HepG2 (cell line): ENCODE data around the gene FAM76A. TPM values are rescaled to one million over a fixed set of nuclear protein-coding genes. Genes with fewer than 3 reads are reported as not detected.

Experiments used
- ATAC-seq: fragments of 200-7000 bp; cut with Tn5 transposase; 3 replicates; pipeline ENCODE4 v1.9.1; 2020; ENCODE audit warnings: mild to moderate bottlenecking, moderate library complexity
- BruUV-seq: library from RNA; stranded (reverse); fragments of 400-500 nt; replicated peaks from 2 replicates; lab custom pipeline; 2021; lab: Mats Ljungman, UMichigan
- CTCF ChIA-PET: fragments of 300-600 bp; formaldehyde crosslinking; extraction: SDS; loops from one replicate; lab custom pipeline; 2021; ENCODE audit warnings: low total read pairs, inconsistent platforms, low intra/inter-chr PET ratio; lab: Yijun Ruan, JAX
- POLR2A ChIA-PET: fragments of 350-600 bp; sonication (Branson Sonifier 250); formaldehyde crosslinking; loops from one replicate; lab custom pipeline; 2020; ENCODE audit warnings: antibody characterized with exemption, inconsistent platforms; lab: Yijun Ruan, JAX
- DNase-seq: peaks from one replicate; pipeline ENCODE4 v3.0.0-alpha.2; 2015; ENCODE audit warnings: low spot score
- FAIRE-seq: peaks from 3 replicates; lab custom pipeline; 2011; peaks lifted over from hg19 to GRCh38; lab: Jason Lieb, UNC
- H2AFZ ChIP-seq: one replicate; pipeline ENCODE4 v1.6.1; 2011; ENCODE audit warnings: low read length, inconsistent platforms
- H3K27ac ChIP-seq: fragments of 300-600 bp; 3 replicates; pipeline ENCODE4 v1.8.0; 2011; ENCODE audit warnings: mixed run types, mild to moderate bottlenecking, mixed read lengths, low read length, inconsistent platforms; ENCODE audit not compliant: insufficient read depth; ENCODE audit errors: extremely low read length
- H3K27me3 ChIP-seq, 2 experiments: fragments of 200-600 bp in 1 of 2; 2 replicates in 1 of 2; 3 replicates in 1 of 2; pipeline versions ENCODE4 v1.6.0 to v1.8.0; 2011; ENCODE audit warnings: low read length in 2 of 2, mild to moderate bottlenecking in 2 of 2, moderate library complexity in 2 of 2, inconsistent platforms in 1 of 2; ENCODE audit not compliant: insufficient read depth in 2 of 2, control insufficient read depth in 1 of 2
- H3K36me3 ChIP-seq, 2 experiments: fragments of 200-600 bp in 1 of 2; replicated peaks in 1 of 2; 2 replicates in 1 of 2; 3 replicates in 1 of 2; pipeline versions ENCODE4 v1.5.1 to v1.8.0; 2011; ENCODE audit warnings: low read length in 2 of 2, inconsistent platforms in 1 of 2; ENCODE audit not compliant: insufficient read depth in 2 of 2, control insufficient read depth in 1 of 2
- H3K4me1 ChIP-seq: 2 replicates; pipeline ENCODE4 v1.5.1; 2012; ENCODE audit warnings: low read length, inconsistent platforms; ENCODE audit not compliant: insufficient read depth
- H3K4me2 ChIP-seq: 2 replicates; pipeline ENCODE4 v1.6.0; 2011; ENCODE audit warnings: low read depth, low read length, inconsistent platforms
- H3K4me3 ChIP-seq, 3 experiments: fragments of 200-600 bp in 1 of 3; sonication (generic), shearing (Covaris generic) in 1 of 3; replicated peaks in 1 of 3; 2 replicates each; pipeline ENCODE4 v1.5.1; 2011 to 2016; ENCODE audit warnings: low read length in 3 of 3, inconsistent platforms in 2 of 3, low read depth in 2 of 3, mild to moderate bottlenecking in 2 of 3, control low read depth in 1 of 3, mixed read lengths in 1 of 3; ENCODE audit not compliant: insufficient read depth in 1 of 3
- H3K79me2 ChIP-seq: one replicate; pipeline ENCODE4 v1.6.1; 2011; ENCODE audit warnings: low read length, inconsistent platforms; ENCODE audit not compliant: insufficient read depth
- H3K9ac ChIP-seq: 2 replicates; pipeline ENCODE4 v1.6.0; 2011; ENCODE audit warnings: mild to moderate bottlenecking, low read depth, low read length, inconsistent platforms; ENCODE audit not compliant: insufficient read depth
- H3K9me3 ChIP-seq: 2 replicates; pipeline ENCODE4 v1.5.1; 2012; ENCODE audit warnings: mild to moderate bottlenecking, low read length
- H4K20me1 ChIP-seq: 2 replicates; pipeline ENCODE4 v1.6.0; 2011; ENCODE audit warnings: inconsistent platforms, mild to moderate bottlenecking, low read length, moderate library complexity; ENCODE audit not compliant: insufficient read depth
- BRF2 ChIP-seq: sonication (generic); formaldehyde crosslinking; IDR thresholded peaks from 2 replicates; pipeline ENCODE4 v1.8.1; 2022; ENCODE audit warnings: mild to moderate bottlenecking, missing genetic modification reagents
- EHMT2 ChIP-seq: fragments of 200-600 bp; sonication (generic); IDR thresholded peaks from 2 replicates; pipeline ENCODE4 v1.7.0; 2017; ENCODE audit warnings: antibody characterized with exemption, low read depth, low read length, borderline replicate concordance
- HOXA7 ChIP-seq: sonication (generic); formaldehyde crosslinking; IDR thresholded peaks from 2 replicates; pipeline ENCODE4 v1.8.1; 2022; ENCODE audit warnings: mild to moderate bottlenecking, missing genetic modification reagents, moderate library complexity
- NPAS2 ChIP-seq: sonication (generic); formaldehyde crosslinking; IDR thresholded peaks from 2 replicates; pipeline ENCODE4 v1.8.0; 2022; ENCODE audit warnings: mild to moderate bottlenecking, missing genetic modification reagents, borderline replicate concordance
- PHF21A ChIP-seq: sonication (generic); formaldehyde crosslinking; IDR thresholded peaks from 2 replicates; pipeline ENCODE4 v1.5.0; 2020; ENCODE audit warnings: mild to moderate bottlenecking, missing genetic modification reagents
- SMAD9 ChIP-seq: sonication (generic); formaldehyde crosslinking; IDR thresholded peaks from 2 replicates; pipeline ENCODE4 v1.5.1; 2020; ENCODE audit warnings: mild to moderate bottlenecking, missing genetic modification reagents
- SP5 ChIP-seq: IDR thresholded peaks from 2 replicates; pipeline ENCODE4 v1.6.1; 2016; ENCODE audit warnings: low read depth, borderline replicate concordance
- THAP11 ChIP-seq: IDR thresholded peaks from 2 replicates; pipeline ENCODE4 v1.6.1; 2016; ENCODE audit warnings: missing biosample characterization, missing genetic modification reagents
- ZNF414 ChIP-seq: sonication (generic); formaldehyde crosslinking; IDR thresholded peaks from 2 replicates; pipeline ENCODE4 v1.5.0; 2020; ENCODE audit warnings: missing genetic modification reagents
- ZNF563 ChIP-seq: sonication (generic); formaldehyde crosslinking; IDR thresholded peaks from 2 replicates; pipeline ENCODE4 v1.8.0; 2022; ENCODE audit warnings: mild to moderate bottlenecking, moderate library complexity, missing genetic modification reagents
- ZNF572 ChIP-seq: sonication (generic); formaldehyde crosslinking; IDR thresholded peaks from 2 replicates; pipeline ENCODE4 v1.5.1; 2020; ENCODE audit warnings: mild to moderate bottlenecking, missing genetic modification reagents
- ZNF614 ChIP-seq: IDR thresholded peaks from 2 replicates; pipeline ENCODE4 v1.6.1; 2018; ENCODE audit warnings: missing biosample characterization, missing genetic modification reagents, inconsistent platforms, borderline replicate concordance
- ZNF800 ChIP-seq: sonication (generic); formaldehyde crosslinking; IDR thresholded peaks from 2 replicates; pipeline ENCODE4 v1.4.0; 2020; ENCODE audit warnings: missing genetic modification reagents
- WGBS: methylation state at CpG from one replicate; pipeline ENCODE4 v1.1.6; 2017; ENCODE audit warnings: low lambda C conversion rate; 5-methylcytosine and 5-hydroxymethylcytosine counted together
- in situ Hi-C: cut with HindIII; loops from 2 replicates; pipeline ENCODE4 v1.10.0; 2017; ENCODE audit warnings: low pct_unique_long_range_greater_than_20kb; ENCODE audit not compliant: extremely low pct_ligation_motif_present
- intact Hi-C: fragments of 100-400 bp; cut with micrococcal nuclease; formaldehyde crosslinking; loops from one replicate; pipeline ENCODE4 v1.10.0; 2022; ENCODE audit not compliant: unreplicated experiment
- polyA plus RNA-seq, 8 experiments: library from polyadenylated mRNA; depleted of rRNA in 3 of 8; stranded (reverse) in 7 of 8; unstranded in 1 of 8; fragments of >200 nt; fragmentation: Illumina TruSeq in 4 of 8; extraction: Trizol in 4 of 8; gene quantifications; 2 replicates each; pipeline versions ENCODE4 v1.2.1 to v1.2.3, GENCODE V29; 2011 to 2016; ENCODE audit warnings: low read depth in 4 of 8, missing spikeins in 1 of 8, mixed read lengths in 1 of 8; ENCODE audit not compliant: insufficient read depth in 1 of 8
- total RNA-seq, 5 experiments: library from RNA; depleted of rRNA; stranded (reverse); fragments of >200 nt; fragmentation: Illumina TruSeq; extraction: Trizol; gene quantifications; 2 replicates each; pipeline ENCODE4 v1.2.3, GENCODE V29; 2016; ENCODE audit warnings: low read depth in 1 of 5
- TF ChIP-seq, protein P1 (sequence below): IDR thresholded peaks from 2 replicates; pipeline ENCODE4 v1.6.1; 2016; ENCODE audit warnings: low read depth, borderline replicate concordance
- TF ChIP-seq, protein P2 (sequence below): sonication (generic); formaldehyde crosslinking; IDR thresholded peaks from 2 replicates; pipeline ENCODE4; 2020; ENCODE audit warnings: missing genetic modification reagents, mild to moderate bottlenecking, borderline replicate concordance

The FAM76A gene
- total and polyA plus RNA-seq, 2 of the 13 experiments (the other 11 are each of a cell fraction or from before 2014, with no cell fraction given) = 4.2 to 15.7 TPM

DNA sequence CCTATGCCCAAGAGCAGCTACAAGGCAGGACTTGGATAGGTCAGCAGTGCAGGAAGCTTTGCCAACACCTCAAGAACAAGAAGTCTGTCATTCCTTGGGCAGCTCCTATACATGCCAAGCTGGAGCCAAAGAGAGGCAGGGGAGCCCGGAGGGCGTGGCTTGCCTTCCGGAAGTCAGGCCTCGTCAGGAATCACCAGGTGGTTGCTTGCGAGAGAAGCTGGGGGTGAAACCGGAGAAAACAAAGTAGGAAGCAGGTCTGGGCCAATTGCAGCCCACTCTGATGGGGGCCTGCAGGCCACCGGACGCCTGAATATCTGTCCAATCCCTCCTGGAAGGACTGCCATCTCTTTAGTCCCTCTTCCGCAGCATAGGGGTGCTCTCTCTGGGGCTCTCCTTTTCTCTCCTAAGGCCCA lies 794 bp upstream of the FAM76A start:
- WGBS = 65% methylated on average over 9 of the region's 9 CpGs
- Histone ChIP-seq H3K79me2 (peaks cover 7% of the 10 kb centered on the region), H3K36me3 (peaks cover 1 to 3% of the 10 kb centered on the region in 2 experiments; a peak in 2 of 5 replicates), H3K4me1 (peaks cover 39% of the 10 kb centered on the region), H3K4me3 (peak overlapping the region; percentile 5 to 59 (median 34); a peak in 5 of 6 replicates), H3K27me3 (no peaks in the 10 kb centered on the region), H3K4me2 (peak overlapping the region; percentile 81), H3K27ac (peak overlapping the region; percentile 99), H4K20me1 (no peaks in the 10 kb centered on the region), H3K9me3 (no peaks in the 10 kb centered on the region), H3K9ac (peak overlapping the region; percentile 90), H2AFZ (peak overlapping the region; percentile 4)
- in situ Hi-C loops = loop anchor here (5.0 kb wide), 1 partner anchor 58 kb away; no protein-coding TSS in a partner anchor
- intact Hi-C loops = loop anchor here (2.0 kb wide), 1 partner anchor 48 kb away; the partner anchor contains the start of gene STX12
- TSS peak; percentile 92 for BruUV-seq
- FAIRE-seq (no peak), DNase-seq (peak; percentile 68), ATAC-seq (peak; percentile 34)
- CTCF ChIA-PET = no interaction called here
- POLR2A ChIA-PET = interaction anchor here (0.6 to 2.0 kb wide), 16 partner anchors 11 to 781 kb away, joined by 3 to 27 read pairs (median 6); partner anchors contain the start of genes IFI6, PPP1R8, RCC1 and STX12
- TF ChIP-seq ZNF414 (peak; percentile 69; the same call in 1 of the 2 replicates), HOXA7 (CRISPR knock-in tag) (no peak), SP5 (CRISPR knock-in tag) (0 out of 2 replicates have a peak, but pooled peaks have one; percentile 35), BRF2 (CRISPR knock-in tag) (no peak), PHF21A (CRISPR knock-in tag) (0 out of 2 replicates have a peak, but pooled peaks have one; percentile 3), ZNF572 (CRISPR knock-in tag) (no peak), EHMT2 (0 out of 2 replicates have a peak, but pooled peaks have one; percentile 57), NPAS2 (CRISPR knock-in tag) (no peak), ZNF614 (no peak), ZNF563 (CRISPR knock-in tag) (no peak), SMAD9 (CRISPR knock-in tag) (no peak), ZNF800 (CRISPR knock-in tag) (peak; percentile 39; the same call in 1 of the 2 replicates), THAP11 (CRISPR knock-in tag) (no peak)
- TF ChIP-seq, protein P1, sequence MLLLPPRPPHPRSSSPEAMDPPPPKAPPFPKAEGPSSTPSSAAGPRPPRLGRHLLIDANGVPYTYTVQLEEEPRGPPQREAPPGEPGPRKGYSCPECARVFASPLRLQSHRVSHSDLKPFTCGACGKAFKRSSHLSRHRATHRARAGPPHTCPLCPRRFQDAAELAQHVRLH (CRISPR knock-in tag) = no peak
- TF ChIP-seq, protein P2, sequence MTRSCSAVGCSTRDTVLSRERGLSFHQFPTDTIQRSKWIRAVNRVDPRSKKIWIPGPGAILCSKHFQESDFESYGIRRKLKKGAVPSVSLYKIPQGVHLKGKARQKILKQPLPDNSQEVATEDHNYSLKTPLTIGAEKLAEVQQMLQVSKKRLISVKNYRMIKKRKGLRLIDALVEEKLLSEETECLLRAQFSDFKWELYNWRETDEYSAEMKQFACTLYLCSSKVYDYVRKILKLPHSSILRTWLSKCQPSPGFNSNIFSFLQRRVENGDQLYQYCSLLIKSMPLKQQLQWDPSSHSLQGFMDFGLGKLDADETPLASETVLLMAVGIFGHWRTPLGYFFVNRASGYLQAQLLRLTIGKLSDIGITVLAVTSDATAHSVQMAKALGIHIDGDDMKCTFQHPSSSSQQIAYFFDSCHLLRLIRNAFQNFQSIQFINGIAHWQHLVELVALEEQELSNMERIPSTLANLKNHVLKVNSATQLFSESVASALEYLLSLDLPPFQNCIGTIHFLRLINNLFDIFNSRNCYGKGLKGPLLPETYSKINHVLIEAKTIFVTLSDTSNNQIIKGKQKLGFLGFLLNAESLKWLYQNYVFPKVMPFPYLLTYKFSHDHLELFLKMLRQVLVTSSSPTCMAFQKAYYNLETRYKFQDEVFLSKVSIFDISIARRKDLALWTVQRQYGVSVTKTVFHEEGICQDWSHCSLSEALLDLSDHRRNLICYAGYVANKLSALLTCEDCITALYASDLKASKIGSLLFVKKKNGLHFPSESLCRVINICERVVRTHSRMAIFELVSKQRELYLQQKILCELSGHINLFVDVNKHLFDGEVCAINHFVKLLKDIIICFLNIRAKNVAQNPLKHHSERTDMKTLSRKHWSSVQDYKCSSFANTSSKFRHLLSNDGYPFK (CRISPR knock-in tag) = 0 out of 2 replicates have a peak, but pooled peaks have one; percentile 28
